HL-60 (cell line): Measurements from ENCODE around the gene TRIM67.

Experiments used
- DNase-seq, 2 experiments: peaks; one replicate each; pipeline ENCODE4 v3.0.0-alpha.2; 2010 to 2020; ENCODE audit warnings: low read depth in 1 of 2, low spot score in 1 of 2
- H3K27ac ChIP-seq: fragments of 250-450 bp; sonication (Bioruptor Pico); replicated peaks from 2 replicates; pipeline ENCODE4 v1.5.1; 2020; ENCODE audit warnings: mild to moderate bottlenecking, moderate library complexity
- H3K27me3 ChIP-seq: fragments of 250-450 bp; sonication (Bioruptor Pico); 2 replicates; pipeline ENCODE4 v1.5.1; 2021; ENCODE audit warnings: mild to moderate bottlenecking, moderate library complexity; ENCODE audit not compliant: insufficient read depth, poor library complexity, severe bottlenecking
- H3K4me3 ChIP-seq: replicated peaks from 2 replicates; pipeline ENCODE4 v1.5.1; 2011; ENCODE audit warnings: mild to moderate bottlenecking, control low read depth, low read length; ENCODE audit not compliant: insufficient read depth
- GABPA ChIP-seq: IDR thresholded peaks from 2 replicates; pipeline ENCODE4 v1.6.1; 2012; ENCODE audit warnings: low read depth
- POLR2AphosphoS5 ChIP-seq: IDR thresholded peaks from 2 replicates; pipeline ENCODE4 v1.6.1; 2012; ENCODE audit warnings: low read depth
- REST ChIP-seq: IDR thresholded peaks from 2 replicates; pipeline ENCODE4 v1.6.1; 2012; ENCODE audit warnings: low read depth; ENCODE audit not compliant: insufficient replicate concordance
- SPI1 ChIP-seq: IDR thresholded peaks from 2 replicates; pipeline ENCODE4 v1.6.1; 2012; ENCODE audit warnings: low read depth, mild to moderate bottlenecking, borderline replicate concordance
- TF ChIP-seq, protein P1 (sequence below): IDR thresholded peaks from one replicate; pipeline ENCODE4 v1.5.1; 2011; ENCODE audit warnings: low read length, control low read depth, inconsistent platforms; ENCODE audit not compliant: insufficient read depth

TRIM67 gene

GRCh38 chr1:231196728-231197127 lies 34.9 kb downstream of the TRIM67 start:
- Histone ChIP-seq H3K4me3 (no peak overlapping the region), H3K27ac (no peak overlapping the region), H3K27me3 (peaks cover 1% of the 10 kb centered on the region)
- DNase-seq = no peak
- TF ChIP-seq, protein P1, sequence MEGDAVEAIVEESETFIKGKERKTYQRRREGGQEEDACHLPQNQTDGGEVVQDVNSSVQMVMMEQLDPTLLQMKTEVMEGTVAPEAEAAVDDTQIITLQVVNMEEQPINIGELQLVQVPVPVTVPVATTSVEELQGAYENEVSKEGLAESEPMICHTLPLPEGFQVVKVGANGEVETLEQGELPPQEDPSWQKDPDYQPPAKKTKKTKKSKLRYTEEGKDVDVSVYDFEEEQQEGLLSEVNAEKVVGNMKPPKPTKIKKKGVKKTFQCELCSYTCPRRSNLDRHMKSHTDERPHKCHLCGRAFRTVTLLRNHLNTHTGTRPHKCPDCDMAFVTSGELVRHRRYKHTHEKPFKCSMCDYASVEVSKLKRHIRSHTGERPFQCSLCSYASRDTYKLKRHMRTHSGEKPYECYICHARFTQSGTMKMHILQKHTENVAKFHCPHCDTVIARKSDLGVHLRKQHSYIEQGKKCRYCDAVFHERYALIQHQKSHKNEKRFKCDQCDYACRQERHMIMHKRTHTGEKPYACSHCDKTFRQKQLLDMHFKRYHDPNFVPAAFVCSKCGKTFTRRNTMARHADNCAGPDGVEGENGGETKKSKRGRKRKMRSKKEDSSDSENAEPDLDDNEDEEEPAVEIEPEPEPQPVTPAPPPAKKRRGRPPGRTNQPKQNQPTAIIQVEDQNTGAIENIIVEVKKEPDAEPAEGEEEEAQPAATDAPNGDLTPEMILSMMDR = no peak
- TF ChIP-seq POLR2AphosphoS5 = no peak
- no peak for TF ChIP-seq GABPA
- no peak for TF ChIP-seq SPI1
- no peak for TF ChIP-seq REST

GRCh38 chr1:231199868-231200267 lies 38.0 kb downstream of the TRIM67 start:
- TF ChIP-seq POLR2AphosphoS5 (no peak), REST (no peak), SPI1 (no peak), GABPA (no peak)
- TF ChIP-seq, protein P1 = no peak
- DNase-seq = no peak
- Histone ChIP-seq H3K27me3 (peaks cover 2% of the 10 kb centered on the region), H3K4me3 (no peak overlapping the region), H3K27ac (no peak overlapping the region)

DNA sequence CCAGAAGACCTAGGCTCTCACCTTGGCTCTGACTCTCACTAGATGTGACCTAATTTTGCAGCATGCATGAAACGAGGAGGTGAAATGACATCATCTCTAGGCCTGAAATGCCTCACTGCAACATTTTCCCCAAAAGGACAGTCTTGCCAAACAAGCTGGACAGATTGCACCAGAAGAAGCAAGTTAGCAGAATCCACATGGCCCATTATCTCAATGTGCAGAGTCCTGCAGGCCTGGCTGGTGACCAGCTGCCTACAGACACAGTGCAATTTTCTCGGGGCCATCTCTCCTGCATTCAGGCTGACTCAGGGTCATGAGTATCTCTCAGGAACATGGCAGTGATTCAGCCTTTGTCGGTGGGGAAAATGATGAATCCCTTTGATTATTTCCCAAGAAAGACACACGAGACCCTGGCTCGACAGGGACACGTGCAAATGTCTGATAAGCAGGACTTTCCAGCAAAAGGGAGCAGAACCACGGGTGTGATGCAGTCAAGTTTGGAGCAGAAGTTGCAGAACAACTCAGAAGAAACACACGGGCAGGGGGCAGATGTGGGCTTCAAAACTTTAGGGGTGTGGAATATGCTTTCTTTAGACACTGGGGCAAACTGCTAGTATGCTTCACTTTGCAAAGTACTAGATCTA lies 38.7 kb downstream of the TRIM67 start:
- Histone ChIP-seq H3K27ac (no peak overlapping the region), H3K27me3 (peaks cover 2% of the 10 kb centered on the region), H3K4me3 (no peak overlapping the region)
- TF ChIP-seq REST = no peak
- TF ChIP-seq SPI1 = no peak
- TF ChIP-seq, protein P1 = no peak
- no peak for TF ChIP-seq POLR2AphosphoS5
- TF ChIP-seq GABPA = no peak
- DNase-seq = peak in 1 of 2 experiments; percentile 16
